ENCODE data around the gene LYPD3.

LYPD3 gene

DNA sequence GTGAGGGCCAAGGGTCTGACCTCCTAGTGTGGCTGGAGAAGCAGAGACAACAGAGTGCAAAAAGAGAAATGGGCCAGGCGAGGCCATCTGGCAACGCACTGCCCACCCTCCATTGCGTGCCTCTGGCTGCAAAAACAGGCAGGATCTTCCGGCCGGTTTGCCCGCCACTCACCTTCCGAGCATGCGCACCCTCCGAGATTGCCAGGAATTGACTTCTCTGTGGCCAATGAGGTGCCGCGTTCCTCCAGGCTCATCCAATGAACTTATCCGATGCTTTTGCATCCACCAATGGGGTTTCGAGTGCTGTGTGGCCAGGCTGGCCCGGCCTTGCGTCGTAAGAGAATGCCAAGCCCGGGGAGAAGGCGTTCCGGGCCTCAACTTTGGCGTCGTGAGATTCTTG is 50.9 kb downstream of the LYPD3 start, which contains the start of gene TEX101:
Gene TEX101 (plus strand): TSS at position 337 of the 400 bp plus-strand sequence. CDS start 1,030 bp downstream, outside the sequence.
- no peak within 1 kb of the TSS for H3K27ac Mint-ChIP-seq (ENCODE audit: low read depth)
- DNase-seq (ENCODE audit: low spot score in 2 of 2) (no peak), ATAC-seq (replicated peaks; ENCODE audit: extremely low read depth, poor library complexity, severe bottlenecking) (no peak)
- peaks cover 26% of the 10 kb centered on the region for H3K27me3 Mint-ChIP-seq
- H3K4me3 Mint-ChIP-seq: no peak within 1 kb of the TSS
- H3K36me3 Mint-ChIP-seq (ENCODE audit: insufficient read depth): peaks cover 1% of the 10 kb centered on the region
- no peaks in the 10 kb centered on the region for H3K9me3 Mint-ChIP-seq
- no peaks in the 10 kb centered on the region for H3K4me1 Mint-ChIP-seq

DNA sequence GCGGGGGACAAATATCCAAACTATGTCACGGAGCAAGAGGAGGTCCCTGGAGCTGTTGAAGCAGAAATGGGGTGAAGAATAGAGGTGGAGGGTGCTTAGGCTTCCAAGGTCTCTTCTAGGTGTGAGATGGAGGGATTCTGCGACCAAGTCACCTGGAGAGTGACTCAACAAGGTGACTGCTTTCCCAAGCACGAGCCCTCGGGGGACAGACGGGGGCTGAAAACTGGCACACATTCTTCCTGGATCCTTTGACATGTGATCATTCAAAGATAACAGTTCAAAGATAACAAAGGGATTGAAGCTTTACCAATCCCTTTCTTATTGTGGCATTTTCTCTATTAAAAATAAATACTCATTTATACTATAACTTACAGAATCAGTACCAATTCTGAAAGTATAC is 53.0 kb downstream of the LYPD3 start:
- H3K27ac Mint-ChIP-seq (ENCODE audit: low read depth): no peak overlapping the region
- no peaks in the 10 kb centered on the region for H3K4me1 Mint-ChIP-seq
- H3K27me3 Mint-ChIP-seq: peaks cover 30% of the 10 kb centered on the region
- ATAC-seq (replicated peaks; ENCODE audit: extremely low read depth, poor library complexity, severe bottlenecking): no peak
- no peak overlapping the region for H3K4me3 Mint-ChIP-seq
- H3K9me3 Mint-ChIP-seq: no peaks in the 10 kb centered on the region
- no peak for DNase-seq (ENCODE audit: low spot score in 2 of 2)
- H3K36me3 Mint-ChIP-seq (ENCODE audit: insufficient read depth): peaks cover 1% of the 10 kb centered on the region
